ENCODE data around the gene UBE2F.

DNA sequence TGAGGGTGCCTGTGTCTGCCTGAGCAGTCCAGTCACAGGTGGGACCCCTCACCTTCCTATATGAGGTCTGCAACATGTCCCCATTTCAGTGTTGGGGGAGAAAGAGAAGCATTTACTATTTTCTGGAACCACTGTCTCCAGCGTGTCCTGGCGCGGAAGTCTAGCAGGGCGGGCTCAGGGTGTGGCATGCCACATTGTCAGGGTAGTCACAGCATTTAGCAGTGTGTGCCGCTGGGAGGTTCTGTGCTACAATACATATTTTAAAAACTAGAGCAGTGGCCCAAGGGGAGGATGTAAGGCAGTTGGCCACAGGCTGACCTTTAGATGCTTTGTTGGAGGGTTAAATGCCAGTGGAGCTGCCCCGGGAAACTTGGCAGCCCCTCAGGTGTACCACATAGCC lies 12.5 kb downstream of the UBE2F start:
- TF ChIP-seq, protein P1, sequence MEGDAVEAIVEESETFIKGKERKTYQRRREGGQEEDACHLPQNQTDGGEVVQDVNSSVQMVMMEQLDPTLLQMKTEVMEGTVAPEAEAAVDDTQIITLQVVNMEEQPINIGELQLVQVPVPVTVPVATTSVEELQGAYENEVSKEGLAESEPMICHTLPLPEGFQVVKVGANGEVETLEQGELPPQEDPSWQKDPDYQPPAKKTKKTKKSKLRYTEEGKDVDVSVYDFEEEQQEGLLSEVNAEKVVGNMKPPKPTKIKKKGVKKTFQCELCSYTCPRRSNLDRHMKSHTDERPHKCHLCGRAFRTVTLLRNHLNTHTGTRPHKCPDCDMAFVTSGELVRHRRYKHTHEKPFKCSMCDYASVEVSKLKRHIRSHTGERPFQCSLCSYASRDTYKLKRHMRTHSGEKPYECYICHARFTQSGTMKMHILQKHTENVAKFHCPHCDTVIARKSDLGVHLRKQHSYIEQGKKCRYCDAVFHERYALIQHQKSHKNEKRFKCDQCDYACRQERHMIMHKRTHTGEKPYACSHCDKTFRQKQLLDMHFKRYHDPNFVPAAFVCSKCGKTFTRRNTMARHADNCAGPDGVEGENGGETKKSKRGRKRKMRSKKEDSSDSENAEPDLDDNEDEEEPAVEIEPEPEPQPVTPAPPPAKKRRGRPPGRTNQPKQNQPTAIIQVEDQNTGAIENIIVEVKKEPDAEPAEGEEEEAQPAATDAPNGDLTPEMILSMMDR (conservative IDR thresholded peaks at IDR 0.05 in 1 of 2, IDR thresholded peaks at IDR 0.05 in 1 of 2; ENCODE audit: low read depth in 1 of 2, low read length in 2 of 2), result no peak
- no peak for TF ChIP-seq EZH2 (IDR thresholded peaks at IDR 0.05; ENCODE audit: low read length, missing control alignments)

All from fibroblast of lung (primary cell).